ENCODE results near the gene BRAF.

BRAF gene

GRCh38 chr7:140696680-140697446, 227.9 kb downstream of the BRAF start, which contains the start of gene NDUFB2 (continued):
- TF ChIP-seq ZNF488 (tag by site-specific recombination; IDR thresholded peaks at IDR 0.05) (no peak), GLIS1 (tag by site-specific recombination; IDR thresholded peaks at IDR 0.05) (peak; percentile 84), ZNF701 (tag by site-specific recombination; IDR thresholded peaks at IDR 0.05) (no peak), ZNF350 (tag by site-specific recombination; IDR thresholded peaks at IDR 0.05) (no peak), ZNF623 (tag by site-specific recombination; IDR thresholded peaks at IDR 0.05) (no peak; the same call in 1 of the 2 replicates), ATF2 (tag by site-specific recombination; IDR thresholded peaks at IDR 0.05; ENCODE audit: low read depth) (no peak), ZNF558 (tag by site-specific recombination; IDR thresholded peaks at IDR 0.05) (no peak), ZNF221 (tag by site-specific recombination; IDR thresholded peaks at IDR 0.05; ENCODE audit: borderline replicate concordance) (no peak), EGR2 (tag by site-specific recombination; IDR thresholded peaks at IDR 0.05; ENCODE audit: low read depth) (no peak), ZNF510 (tag by site-specific recombination; IDR thresholded peaks at IDR 0.05; ENCODE audit: insufficient replicate concordance) (no peak), ZNF830 (tag by site-specific recombination; IDR thresholded peaks at IDR 0.05; ENCODE audit: low read depth) (no peak), MEIS1 (CRISPR knock-in tag; IDR thresholded peaks at IDR 0.05; ENCODE audit: borderline replicate concordance) (no peak), ZNF548 (tag by site-specific recombination; IDR thresholded peaks at IDR 0.05) (no peak), ZNF555 (tag by site-specific recombination; conservative IDR thresholded peaks at IDR 0.05) (no peak), ZNF530 (tag by site-specific recombination; IDR thresholded peaks at IDR 0.05; ENCODE audit: low read depth) (no peak), ZNF10 (tag by site-specific recombination; IDR thresholded peaks at IDR 0.05) (peak; percentile 28; the same call in 1 of the 2 replicates), GLI2 (tag by site-specific recombination; IDR thresholded peaks at IDR 0.05; ENCODE audit: borderline replicate concordance, low read depth) (no peak), ZNF416 (tag by site-specific recombination; IDR thresholded peaks at IDR 0.05) (no peak), ZNF624 (tag by site-specific recombination; IDR thresholded peaks at IDR 0.05) (no peak), ZNF366 (tag by site-specific recombination; conservative IDR thresholded peaks at IDR 0.05) (no peak), ZNF549 (tag by site-specific recombination; IDR thresholded peaks at IDR 0.05) (no peak), FEZF1 (tag by site-specific recombination; IDR thresholded peaks at IDR 0.05) (peak; percentile 7; the same call in 1 of the 2 replicates), ZNF560 (tag by site-specific recombination; IDR thresholded peaks at IDR 0.05; ENCODE audit: borderline replicate concordance) (no peak), SCRT1 (tag by site-specific recombination; IDR thresholded peaks at IDR 0.05; ENCODE audit: borderline replicate concordance) (peak; percentile 44; the same call in 1 of the 2 replicates), CTCF (tag by site-specific recombination; IDR thresholded peaks at IDR 0.05) (peak; percentile 79), ZNF76 (tag by site-specific recombination; IDR thresholded peaks at IDR 0.05; ENCODE audit: borderline replicate concordance, low read depth) (peak; percentile 99), BCL6B (tag by site-specific recombination; IDR thresholded peaks at IDR 0.05) (no peak), ZNF302 (tag by site-specific recombination; IDR thresholded peaks at IDR 0.05; ENCODE audit: low read depth) (no peak), SCRT2 (tag by site-specific recombination; IDR thresholded peaks at IDR 0.05) (peak; percentile 78), ZBTB10 (tag by site-specific recombination; IDR thresholded peaks at IDR 0.05) (peak; percentile 92), ZNF621 (tag by site-specific recombination; IDR thresholded peaks at IDR 0.05) (no peak), ZBTB21 (tag by site-specific recombination; IDR thresholded peaks at IDR 0.05) (peak; percentile 86; the same call in 1 of the 2 replicates), ZNF501 (tag by site-specific recombination; IDR thresholded peaks at IDR 0.05) (peak; percentile 98)

Data from HEK293 (cell line).